Naive thymus-derived CD8-positive, alpha-beta T cell (primary cell): ENCODE results near the gene CTNNA2. TPM values are rescaled to one million over a fixed set of nuclear protein-coding genes. Genes with fewer than 3 reads are reported as not detected.

ENCODE experiments used
- ATAC-seq, 2 donors: fragments of 150-1000 bp; cut with Tn5 transposase in 1 of 2; sonication (Bioruptor Pico), chemical (Tn5 transposase) in 1 of 2; 1 replicate in 1 of 2; 2 replicates in 1 of 2; pipeline ENCODE4 v1.10.0; 2021; ENCODE audit warnings: mild to moderate bottlenecking in 2 of 2, moderate library complexity in 2 of 2
- POLR2A ChIA-PET: fragments of 350-600 bp; sonication (Branson Sonifier 250); formaldehyde crosslinking; loops from one replicate; lab custom pipeline; 2021; ENCODE audit warnings: antibody characterized with exemption; lab: Charles Lee
- DNase-seq, 10 donors: peaks; one replicate each; pipeline versions ENCODE4 v3.0.0 to v3.0.0-alpha.2; 2020 to 2022
- H3K27ac Mint-ChIP-seq, 10 donors: one replicate each; pipeline ENCODE4 v1.8.0; 2020 to 2022; ENCODE audit warnings: mild to moderate bottlenecking in 10 of 10, mixed read lengths in 10 of 10, moderate library complexity in 4 of 10, inconsistent platforms in 1 of 10
- H3K27me3 Mint-ChIP-seq, 5 donors: one replicate each; pipeline ENCODE4 v1.8.0; 2021 to 2022; ENCODE audit warnings: mixed read lengths in 5 of 5
- H3K36me3 Mint-ChIP-seq, 3 donors: one replicate each; pipeline ENCODE4 v1.8.0; 2020 to 2022; ENCODE audit warnings: mixed read lengths in 3 of 3, mild to moderate bottlenecking in 2 of 3, inconsistent platforms in 1 of 3
- H3K4me1 Mint-ChIP-seq, 4 donors: one replicate each; pipeline ENCODE4 v1.8.0; 2021 to 2022; ENCODE audit warnings: mixed read lengths in 4 of 4
- H3K4me3 Mint-ChIP-seq, 10 donors: one replicate each; pipeline ENCODE4 v1.8.0; 2020 to 2022; ENCODE audit warnings: mild to moderate bottlenecking in 10 of 10, mixed read lengths in 10 of 10, moderate library complexity in 6 of 10, inconsistent platforms in 1 of 10
- H3K9me3 Mint-ChIP-seq, 9 donors: one replicate each; pipeline ENCODE4 v1.8.0; 2020 to 2022; ENCODE audit warnings: mixed read lengths in 9 of 9, mild to moderate bottlenecking in 3 of 9, inconsistent platforms in 1 of 9, moderate library complexity in 1 of 9
- polyA plus RNA-seq, 3 donors: library from polyadenylated mRNA; unstranded; fragments of 300-500 nt; fragmentation: Illumina TruSeq; gene quantifications; one replicate each; pipeline ENCODE4 v1.2.3, GENCODE V29; 2021
- total RNA-seq, 8 experiments: library from RNA in 2 of 8; stranded (reverse) in 2 of 8; gene quantifications; one replicate each; pipeline ENCODE4 v1.2.3 and lab custom pipeline; 2021 to 2026

Gene CTNNA2
- total and polyA plus RNA-seq, 5 experiments from 2014 or later = not detected

- ATAC-seq (no peak), DNase-seq (no peak)
- POLR2A ChIA-PET = no interaction called here
- H3K4me1 Mint-ChIP-seq = no peaks in the 10 kb centered on the region
- no peak overlapping the region for H3K27ac Mint-ChIP-seq
- H3K4me3 Mint-ChIP-seq = no peak overlapping the region
- peaks cover under 1 to 27% (median 10%) of the 10 kb centered on the region in 9 donors for H3K9me3 Mint-ChIP-seq
- H3K36me3 Mint-ChIP-seq = no peaks in the 10 kb centered on the region
- H3K27me3 Mint-ChIP-seq = no peaks in the 10 kb centered on the region
Observed at GRCh38 chr2:79621252-79621651, 108.4 kb downstream of the CTNNA2 start.

GRCh38 chr2:79621755-79622154 lies 108.9 kb downstream of the CTNNA2 start:
- Mint-ChIP-seq H3K4me1 (no peaks in the 10 kb centered on the region), H3K9me3 (peaks cover 3 to 31% (median 11%) of the 10 kb centered on the region in 9 donors), H3K36me3 (no peaks in the 10 kb centered on the region), H3K27ac (no peak overlapping the region), H3K4me3 (no peak overlapping the region), H3K27me3 (no peaks in the 10 kb centered on the region)
- POLR2A ChIA-PET = no interaction called here
- DNase-seq (no peak), ATAC-seq (no peak)

GRCh38 chr2:79622508-79622907 lies 109.7 kb downstream of the CTNNA2 start:
- H3K9me3 Mint-ChIP-seq = peaks cover 3 to 31% (median 11%) of the 10 kb centered on the region in 9 donors
- no peaks in the 10 kb centered on the region for H3K4me1 Mint-ChIP-seq
- DNase-seq = no peak
- H3K27me3 Mint-ChIP-seq = no peaks in the 10 kb centered on the region
- no peak overlapping the region for H3K4me3 Mint-ChIP-seq
- no peak overlapping the region for H3K27ac Mint-ChIP-seq
- POLR2A ChIA-PET = no interaction called here
- ATAC-seq = no peak
- no peaks in the 10 kb centered on the region for H3K36me3 Mint-ChIP-seq

- H3K4me3 Mint-ChIP-seq = no peak overlapping the region
- H3K9me3 Mint-ChIP-seq = peaks cover 4 to 24% (median 13%) of the 10 kb centered on the region in 9 donors
- POLR2A ChIA-PET = no interaction called here
- H3K27me3 Mint-ChIP-seq = no peaks in the 10 kb centered on the region
- H3K36me3 Mint-ChIP-seq = no peaks in the 10 kb centered on the region
- H3K27ac Mint-ChIP-seq = no peak overlapping the region
- ATAC-seq (no peak), DNase-seq (no peak)
- H3K4me1 Mint-ChIP-seq = no peaks in the 10 kb centered on the region
Observed at GRCh38 chr2:79627237-79627636, 114.4 kb downstream of the CTNNA2 start.

GRCh38 chr2:79630060-79630459 lies 117.2 kb downstream of the CTNNA2 start:
- H3K36me3 Mint-ChIP-seq = no peaks in the 10 kb centered on the region
- POLR2A ChIA-PET = no interaction called here
- no peak for ATAC-seq

GRCh38 chr2:79630972-79631557 lies 118.2 kb downstream of the CTNNA2 start:
- ATAC-seq = no peak
- Mint-ChIP-seq H3K4me1 (no peaks in the 10 kb centered on the region), H3K27ac (no peak overlapping the region), H3K9me3 (peaks cover 5 to 25% (median 12%) of the 10 kb centered on the region in 9 donors), H3K36me3 (no peaks in the 10 kb centered on the region), H3K4me3 (no peak overlapping the region), H3K27me3 (no peaks in the 10 kb centered on the region)
- POLR2A ChIA-PET = no interaction called here
- DNase-seq = no peak

More at GRCh38 chr2:79630060-79630459, 117.2 kb downstream of the CTNNA2 start:
- Mint-ChIP-seq H3K4me3 (no peak overlapping the region), H3K9me3 (peaks cover 11 to 30% (median 20%) of the 10 kb centered on the region in 9 donors), H3K27me3 (no peaks in the 10 kb centered on the region), H3K27ac (no peak overlapping the region), H3K4me1 (no peaks in the 10 kb centered on the region)
- DNase-seq = no peak

GRCh38 chr2:79638410-79638809 lies 125.6 kb downstream of the CTNNA2 start:
- Mint-ChIP-seq H3K4me1 (no peaks in the 10 kb centered on the region), H3K4me3 (no peak overlapping the region), H3K27me3 (no peaks in the 10 kb centered on the region), H3K36me3 (no peaks in the 10 kb centered on the region), H3K9me3 (peaks cover 9 to 14% (median 12%) of the 10 kb centered on the region in 9 donors), H3K27ac (no peak overlapping the region)
- ATAC-seq = no peak
- DNase-seq = no peak
- POLR2A ChIA-PET = no interaction called here

- H3K27ac Mint-ChIP-seq = no peak overlapping the region
- no peaks in the 10 kb centered on the region for H3K27me3 Mint-ChIP-seq
- H3K4me3 Mint-ChIP-seq = no peak overlapping the region
- peaks cover 8 to 14% (median 11%) of the 10 kb centered on the region in 9 donors for H3K9me3 Mint-ChIP-seq
- no peaks in the 10 kb centered on the region for H3K4me1 Mint-ChIP-seq
- ATAC-seq = no peak
- no peaks in the 10 kb centered on the region for H3K36me3 Mint-ChIP-seq
- DNase-seq = no peak
- POLR2A ChIA-PET = no interaction called here
Observed at GRCh38 chr2:79638954-79639353, 126.1 kb downstream of the CTNNA2 start.

GRCh38 chr2:79640001-79640400 lies 127.2 kb downstream of the CTNNA2 start:
- H3K9me3 Mint-ChIP-seq = peaks cover 4 to 18% (median 8%) of the 10 kb centered on the region in 9 donors
- H3K4me3 Mint-ChIP-seq = no peak overlapping the region
- H3K36me3 Mint-ChIP-seq = no peaks in the 10 kb centered on the region
- POLR2A ChIA-PET = no interaction called here
- no peak for DNase-seq
- H3K27ac Mint-ChIP-seq = no peak overlapping the region
- ATAC-seq = no peak
- H3K4me1 Mint-ChIP-seq = no peaks in the 10 kb centered on the region
- H3K27me3 Mint-ChIP-seq = no peaks in the 10 kb centered on the region

GRCh38 chr2:79649531-79649930 lies 136.7 kb downstream of the CTNNA2 start:
- POLR2A ChIA-PET = no interaction called here
- Mint-ChIP-seq H3K27ac (no peak overlapping the region), H3K9me3 (peaks cover 9 to 48% (median 30%) of the 10 kb centered on the region in 9 donors), H3K4me1 (peaks cover 0 to 2% (median 0%) of the 10 kb centered on the region in 4 donors), H3K36me3 (peaks cover 0 to 10% (median 0%) of the 10 kb centered on the region in 3 donors), H3K4me3 (no peak overlapping the region), H3K27me3 (peaks cover 0 to 4% (median 0%) of the 10 kb centered on the region in 5 donors)
- ATAC-seq = no peak
- DNase-seq = no peak

GRCh38 chr2:79660557-79660956 lies 147.7 kb downstream of the CTNNA2 start:
- DNase-seq (no peak), ATAC-seq (no peak)
- Mint-ChIP-seq H3K36me3 (no peaks in the 10 kb centered on the region), H3K9me3 (peaks cover 0 to 15% (median 6%) of the 10 kb centered on the region in 9 donors), H3K27ac (no peak overlapping the region), H3K27me3 (no peaks in the 10 kb centered on the region), H3K4me3 (no peak overlapping the region), H3K4me1 (no peaks in the 10 kb centered on the region)
- POLR2A ChIA-PET = no interaction called here

- ATAC-seq (no peak), DNase-seq (no peak)
- Mint-ChIP-seq H3K4me1 (no peaks in the 10 kb centered on the region), H3K9me3 (peaks cover 0 to 15% (median 4%) of the 10 kb centered on the region in 9 donors), H3K36me3 (no peaks in the 10 kb centered on the region), H3K27ac (no peak overlapping the region), H3K4me3 (no peak overlapping the region), H3K27me3 (no peaks in the 10 kb centered on the region)
- POLR2A ChIA-PET = no interaction called here
Observed at GRCh38 chr2:79665091-79665490, 152.2 kb downstream of the CTNNA2 start.

GRCh38 chr2:79666430-79666829 lies 153.6 kb downstream of the CTNNA2 start:
- no peaks in the 10 kb centered on the region for H3K27me3 Mint-ChIP-seq
- no peaks in the 10 kb centered on the region for H3K36me3 Mint-ChIP-seq
- no peaks in the 10 kb centered on the region for H3K4me1 Mint-ChIP-seq
- POLR2A ChIA-PET = no interaction called here
- H3K4me3 Mint-ChIP-seq = no peak overlapping the region
- no peak for ATAC-seq
- H3K27ac Mint-ChIP-seq = no peak overlapping the region
- peaks cover 0 to 15% (median 4%) of the 10 kb centered on the region in 9 donors for H3K9me3 Mint-ChIP-seq
- DNase-seq = no peak

- H3K36me3 Mint-ChIP-seq = no peaks in the 10 kb centered on the region
- DNase-seq (no peak), ATAC-seq (no peak)
- H3K4me3 Mint-ChIP-seq = no peak overlapping the region
- POLR2A ChIA-PET = no interaction called here
- H3K27ac Mint-ChIP-seq = no peak overlapping the region
- H3K9me3 Mint-ChIP-seq = peaks cover 0 to 10% (median 0%) of the 10 kb centered on the region in 9 donors
- H3K27me3 Mint-ChIP-seq = no peaks in the 10 kb centered on the region
- H3K4me1 Mint-ChIP-seq = no peaks in the 10 kb centered on the region
Observed at GRCh38 chr2:79669714-79670113, 156.9 kb downstream of the CTNNA2 start.
